Neural progenitor cell (in vitro differentiated cells): ENCODE results near the gene SMAP2.

Experiments used
- EZH2phosphoT487 ChIP-seq: fragments of 200-600 bp; sonication (generic); IDR thresholded peaks from 2 replicates; pipeline ENCODE4 v1.6.1; 2017; ENCODE audit warnings: antibody characterized with exemption
- TF ChIP-seq, protein P1 (sequence below): fragments of 200-600 bp; sonication (generic); IDR thresholded peaks from 2 replicates; pipeline ENCODE4 v1.5.1; 2017; ENCODE audit warnings: antibody characterized with exemption, mild to moderate bottlenecking

DNA sequence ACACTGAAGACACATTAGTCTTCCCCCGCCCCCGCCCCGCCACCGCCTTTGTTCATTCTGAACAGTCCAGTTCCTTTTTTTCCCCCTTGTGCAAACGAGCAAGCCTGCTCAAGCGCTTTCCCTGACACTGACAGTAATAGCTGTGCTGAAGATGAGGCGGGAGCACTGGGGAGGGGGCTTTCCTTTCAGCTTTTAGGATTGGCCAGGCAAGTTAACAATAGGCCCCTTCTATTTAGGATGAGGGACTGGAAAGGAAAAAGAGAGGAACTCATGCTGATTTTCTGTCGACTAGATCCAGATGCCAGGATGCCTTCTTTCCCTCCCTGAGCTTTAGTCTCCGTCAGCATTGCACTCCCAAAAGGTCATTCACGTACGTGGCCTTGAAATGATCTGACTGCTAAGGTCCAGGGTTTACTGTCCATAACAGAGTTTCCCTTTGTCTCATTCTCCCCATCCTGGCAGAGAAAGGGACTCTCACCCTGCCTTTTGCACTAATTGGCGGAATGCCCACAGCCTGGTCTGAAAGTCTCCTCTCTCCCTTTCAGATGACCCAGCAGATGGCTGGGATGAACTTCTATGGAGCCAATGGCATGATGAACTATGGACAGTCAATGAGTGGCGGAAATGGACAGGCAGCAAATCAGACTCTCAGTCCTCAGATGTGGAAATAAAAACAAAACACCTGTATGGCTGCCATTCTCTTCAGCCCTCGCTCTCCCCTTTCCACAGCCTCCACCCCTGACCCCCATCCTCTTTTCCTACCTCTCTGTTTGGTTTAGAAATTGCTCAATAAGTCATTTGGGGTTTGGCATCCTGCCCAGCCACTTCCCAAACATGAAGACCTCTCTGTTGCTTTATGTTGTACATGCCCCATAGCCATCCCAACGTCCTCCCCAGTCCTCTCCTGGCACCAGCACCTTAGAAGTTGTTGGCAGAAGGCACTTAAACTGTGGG lies 48.2 kb downstream of the SMAP2 start:
- TF ChIP-seq, protein P1, sequence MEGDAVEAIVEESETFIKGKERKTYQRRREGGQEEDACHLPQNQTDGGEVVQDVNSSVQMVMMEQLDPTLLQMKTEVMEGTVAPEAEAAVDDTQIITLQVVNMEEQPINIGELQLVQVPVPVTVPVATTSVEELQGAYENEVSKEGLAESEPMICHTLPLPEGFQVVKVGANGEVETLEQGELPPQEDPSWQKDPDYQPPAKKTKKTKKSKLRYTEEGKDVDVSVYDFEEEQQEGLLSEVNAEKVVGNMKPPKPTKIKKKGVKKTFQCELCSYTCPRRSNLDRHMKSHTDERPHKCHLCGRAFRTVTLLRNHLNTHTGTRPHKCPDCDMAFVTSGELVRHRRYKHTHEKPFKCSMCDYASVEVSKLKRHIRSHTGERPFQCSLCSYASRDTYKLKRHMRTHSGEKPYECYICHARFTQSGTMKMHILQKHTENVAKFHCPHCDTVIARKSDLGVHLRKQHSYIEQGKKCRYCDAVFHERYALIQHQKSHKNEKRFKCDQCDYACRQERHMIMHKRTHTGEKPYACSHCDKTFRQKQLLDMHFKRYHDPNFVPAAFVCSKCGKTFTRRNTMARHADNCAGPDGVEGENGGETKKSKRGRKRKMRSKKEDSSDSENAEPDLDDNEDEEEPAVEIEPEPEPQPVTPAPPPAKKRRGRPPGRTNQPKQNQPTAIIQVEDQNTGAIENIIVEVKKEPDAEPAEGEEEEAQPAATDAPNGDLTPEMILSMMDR, result no peak
- TF ChIP-seq EZH2phosphoT487, result no peak
